IMR-90 (cell line): ENCODE data around the gene PRSS53. TPM values are rescaled to one million over a fixed set of nuclear protein-coding genes. Genes with fewer than 3 reads are reported as not detected.

ENCODE experiments used
- ATAC-seq: fragments of 200-7000 bp; cut with Tn5 transposase; 2 replicates; pipeline ENCODE4 v1.9.1; 2020; ENCODE audit warnings: low read depth, mild to moderate bottlenecking, moderate library complexity
- BruUV-seq: library from RNA; stranded (reverse); fragments of 400-500 nt; replicated peaks from 2 replicates; lab custom pipeline; 2021; lab: Mats Ljungman, UMichigan
- CTCF ChIA-PET: fragments of 300-600 bp; formaldehyde crosslinking; extraction: SDS; loops from one replicate; lab custom pipeline; 2021; ENCODE audit warnings: antibody characterized with exemption; lab: Yijun Ruan, JAX
- POLR2A ChIA-PET: fragments of 300-600 bp; sonication (Branson Sonifier 250); formaldehyde crosslinking; loops from one replicate; lab custom pipeline; 2022; ENCODE audit warnings: antibody characterized with exemption; ENCODE audit not compliant: unreplicated experiment; lab: Charles Lee
- DNase-seq: peaks from one replicate; pipeline ENCODE4 v3.0.0; 2013
- H2AFZ ChIP-seq: replicated peaks from 2 replicates; pipeline ENCODE3; 2013; ENCODE audit warnings: low read length, mild to moderate bottlenecking; ENCODE audit not compliant: poor library complexity
- H2AK5ac ChIP-seq: 2 replicates; pipeline ENCODE4 v1.6.1; 2013; ENCODE audit warnings: low read depth, low read length, inconsistent platforms
- H2AK9ac ChIP-seq: replicated peaks from 2 replicates; pipeline ENCODE3; 2013; ENCODE audit warnings: mild to moderate bottlenecking, low read depth, low read length, moderate library complexity; ENCODE audit not compliant: poor library complexity
- H2BK120ac ChIP-seq: 2 replicates; pipeline ENCODE4 v1.6.1; 2013; ENCODE audit warnings: low read depth, low read length, inconsistent platforms
- H2BK15ac ChIP-seq: 3 replicates; pipeline ENCODE4 v1.6.1; 2013; ENCODE audit warnings: low read depth, low read length, inconsistent platforms
- H2BK20ac ChIP-seq: 2 replicates; pipeline ENCODE4 v1.6.1; 2013; ENCODE audit warnings: low read depth, mild to moderate bottlenecking, inconsistent platforms, low read length, moderate library complexity
- H2BK5ac ChIP-seq: 2 replicates; pipeline ENCODE4 v1.6.1; 2013; ENCODE audit warnings: mild to moderate bottlenecking, low read depth, low read length, inconsistent platforms; ENCODE audit not compliant: poor library complexity, severe bottlenecking
- H3K14ac ChIP-seq: replicated peaks from 2 replicates; pipeline ENCODE4 v1.6.1; 2013; ENCODE audit warnings: low read depth, low read length, inconsistent platforms
- H3K18ac ChIP-seq: 2 replicates; pipeline ENCODE4 v1.6.1; 2013; ENCODE audit warnings: low read depth, low read length, control low read depth
- H3K23ac ChIP-seq: 2 replicates; pipeline ENCODE4 v1.6.1; 2013; ENCODE audit warnings: low read depth, low read length, inconsistent platforms
- H3K27ac ChIP-seq: 2 replicates; pipeline ENCODE4 v1.5.1; 2013; ENCODE audit warnings: mild to moderate bottlenecking, control low read depth, low read length; ENCODE audit not compliant: insufficient read depth
- H3K27me3 ChIP-seq: 2 replicates; pipeline ENCODE4 v1.6.1; 2013; ENCODE audit warnings: low read length; ENCODE audit not compliant: control insufficient read depth, insufficient read depth
- H3K36me3 ChIP-seq: 2 replicates; pipeline ENCODE4 v1.6.1; 2013; ENCODE audit warnings: low read length, mixed read lengths; ENCODE audit not compliant: control insufficient read depth, insufficient read depth
- H3K4ac ChIP-seq: 2 replicates; pipeline ENCODE4 v1.6.1; 2013; ENCODE audit warnings: low read depth, low read length, inconsistent platforms
- H3K4me1 ChIP-seq: 2 replicates; pipeline ENCODE4 v1.6.1; 2013; ENCODE audit warnings: low read length, mixed read lengths; ENCODE audit not compliant: control insufficient read depth, insufficient read depth
- H3K4me2 ChIP-seq: 2 replicates; pipeline ENCODE4 v1.6.1; 2013; ENCODE audit warnings: low read depth, mild to moderate bottlenecking, control low read depth, low read length, moderate library complexity
- H3K4me3 ChIP-seq: 2 replicates; pipeline ENCODE4 v1.5.1; 2013; ENCODE audit warnings: low read depth, mild to moderate bottlenecking, control low read depth, low read length, moderate library complexity; ENCODE audit not compliant: insufficient read depth
- H3K56ac ChIP-seq: 2 replicates; pipeline ENCODE4 v1.6.1; 2013; ENCODE audit warnings: low read length, inconsistent platforms; ENCODE audit not compliant: insufficient read depth; ENCODE audit errors: extremely low read depth
- H3K79me1 ChIP-seq, 2 experiments: 2 replicates each; pipeline ENCODE4 v1.6.1; 2013; ENCODE audit warnings: low read length in 2 of 2, inconsistent platforms in 1 of 2, low read depth in 1 of 2
- H3K9ac ChIP-seq: 2 replicates; pipeline ENCODE4 v1.6.1; 2013; ENCODE audit warnings: low read depth, low read length, control low read depth
- H3K9me1 ChIP-seq: 2 replicates; pipeline ENCODE4 v1.6.1; 2013; ENCODE audit warnings: low read length, inconsistent platforms; ENCODE audit not compliant: insufficient read depth
- H3K9me3 ChIP-seq: 2 replicates; pipeline ENCODE4 v1.6.1; 2013; ENCODE audit warnings: low read length; ENCODE audit not compliant: control insufficient read depth, insufficient read depth
- H4K20me1 ChIP-seq: 2 replicates; pipeline ENCODE4 v1.6.1; 2013; ENCODE audit warnings: low read length, inconsistent platforms; ENCODE audit not compliant: insufficient read depth
- H4K5ac ChIP-seq: 2 replicates; pipeline ENCODE4 v1.6.1; 2013; ENCODE audit warnings: mild to moderate bottlenecking, low read depth, low read length, control low read depth
- H4K8ac ChIP-seq, 2 experiments: 2 replicates each; pipeline ENCODE4 v1.6.1; 2013; ENCODE audit warnings: low read depth in 2 of 2, low read length in 2 of 2, control low read depth in 1 of 2, inconsistent platforms in 1 of 2
- H4K91ac ChIP-seq: 2 replicates; pipeline ENCODE4 v1.6.1; 2013; ENCODE audit warnings: low read depth, low read length, inconsistent platforms; ENCODE audit not compliant: insufficient read depth
- FOS ChIP-seq: fragments of 150-350 bp; IDR thresholded peaks from 2 replicates; pipeline ENCODE4 v1.6.1; 2016; ENCODE audit warnings: low read depth, low read length
- MAZ ChIP-seq: IDR thresholded peaks from 2 replicates; pipeline ENCODE4 v1.6.1; 2012; ENCODE audit warnings: low read depth, mild to moderate bottlenecking, low read length, improper control_type of control experiment, moderate library complexity, borderline replicate concordance
- MXI1 ChIP-seq: IDR thresholded peaks from 2 replicates; pipeline ENCODE4 v1.6.1; 2012; ENCODE audit warnings: low read depth, mild to moderate bottlenecking, low read length, moderate library complexity, borderline replicate concordance
- POLR2A ChIP-seq: IDR thresholded peaks from 2 replicates; pipeline ENCODE4 v1.6.1; 2012; ENCODE audit warnings: mild to moderate bottlenecking, low read depth, low read length
- RAD21 ChIP-seq: IDR thresholded peaks from 2 replicates; pipeline ENCODE4 v1.6.1; 2012; ENCODE audit warnings: low read length, improper control_type of control experiment
- RCOR1 ChIP-seq: IDR thresholded peaks from 2 replicates; pipeline ENCODE4 v1.6.1; 2012; ENCODE audit warnings: mild to moderate bottlenecking, low read length, improper control_type of control experiment; ENCODE audit not compliant: insufficient replicate concordance
- WGBS, 2 experiments: methylation state at CpG; one replicate each; pipeline versions ENCODE4 v1.1.5 to v1.1.7; 2013; ENCODE audit warnings: missing lambda C conversion rate in 2 of 2; ENCODE audit not compliant: insufficient read length in 1 of 2; ENCODE audit errors: extremely low coverage in 2 of 2; 5-methylcytosine and 5-hydroxymethylcytosine counted together
- dilution Hi-C: fragments of 300-500 bp; cut with HindIII; formaldehyde crosslinking; loops from one replicate; pipeline ENCODE4 v1.14.3; 2018; ENCODE audit warnings: low sequenced_read_pairs; ENCODE audit not compliant: unreplicated experiment
- in situ Hi-C: fragments of 300-500 bp; cut with MboI; formaldehyde crosslinking; loops from 3 replicates; pipeline ENCODE4 v1.14.3; 2019; ENCODE audit warnings: low sequenced_read_pairs, inconsistent platforms, mixed read lengths
- intact Hi-C: fragments of 100-400 bp; cut with micrococcal nuclease; formaldehyde crosslinking; loops from 2 replicates; pipeline ENCODE4 v1.10.0; 2022
- polyA plus RNA-seq, 3 experiments: library from polyadenylated mRNA; depleted of rRNA; stranded (reverse); fragments of >200 nt; gene quantifications; 2 replicates each; pipeline ENCODE4 v1.2.3, GENCODE V29; 2012; ENCODE audit warnings: low replicate concordance in 1 of 3
- total RNA-seq: library from RNA; depleted of rRNA; stranded (reverse); fragments of >200 nt; gene quantifications from 2 replicates; pipeline ENCODE4 v1.2.3, GENCODE V29; 2012

The PRSS53 gene
- total and polyA plus RNA-seq, 2 of the 4 experiments (the other 2 are of a cell fraction), result 0.72 to 5.9 TPM

GRCh38 chr16:31064882-31065461 lies 23.8 kb downstream of the PRSS53 start:
- Histone ChIP-seq H3K18ac (peak overlapping the region; percentile 89), H2BK5ac (peak overlapping the region; percentile 77), H4K91ac (peak overlapping the region; percentile 100), H3K27me3 (no peaks in the 10 kb centered on the region), H3K4me1 (peaks cover 12% of the 10 kb centered on the region), H4K20me1 (no peaks in the 10 kb centered on the region; the same call in 1 of the 2 replicates), H2BK120ac (peak overlapping the region; percentile 96), H2AK9ac (peak overlapping the region; percentile 100), H3K9ac (peak overlapping the region; percentile 55), H2AK5ac (peak overlapping the region; percentile 99), H3K79me1 (peaks cover 32 to 67% of the 10 kb centered on the region in 2 experiments; a peak in 3 of 4 replicates), H3K36me3 (peaks cover 22% of the 10 kb centered on the region), H3K4ac (peak overlapping the region; percentile 100), H2BK20ac (peak overlapping the region; percentile 95), H3K4me3 (no peak overlapping the region), H4K5ac (peak overlapping the region; percentile 91), H2BK15ac (peak overlapping the region; percentile 96; the same call in 2 of the 3 replicates), H3K56ac (peak overlapping the region; percentile 82; the same call in 1 of the 2 replicates), H3K23ac (peak overlapping the region; percentile 97), H3K14ac (peak overlapping the region; percentile 98), H2AFZ (peak overlapping the region; percentile 90), H4K8ac (peak overlapping the region; percentile 68 to 100), H3K9me3 (no peaks in the 10 kb centered on the region), H3K4me2 (peak overlapping the region; percentile 19), H3K9me1 (peaks cover 27% of the 10 kb centered on the region), H3K27ac (peak overlapping the region; percentile 77)
- ChIA-PET CTCF (no interaction called here), POLR2A (no interaction called here)
- DNase-seq, result peak; percentile 97
- in situ Hi-C loops (no loop called here), intact Hi-C loops (no loop called here), dilution Hi-C loops (no loop called here)
- 8% methylated on average over 2 of the region's 4 CpGs; no CpG with 5 or more reads in 1 of the 2 experiments for WGBS, 2 experiments
- TF ChIP-seq RCOR1 (peak; percentile 93), POLR2A (peak; percentile 39; the same call in 1 of the 2 replicates), RAD21 (0 out of 2 replicates have a peak, but pooled peaks have one; percentile 15), MXI1 (no peak), MAZ (no peak), FOS (peak; percentile 73; the same call in 1 of the 2 replicates)
- ATAC-seq, result peak; percentile 96
- no TSS peak for BruUV-seq
